Purkinje cell (primary cell): ENCODE results near the gene ST6GALNAC3. TPM values are rescaled to one million over a fixed set of nuclear protein-coding genes. Genes with fewer than 3 reads are reported as not detected.

ENCODE experiments used
- polyA plus RNA-seq: library from polyadenylated mRNA; unstranded; fragments of >200 nt; fragmentation: Nextera tagmentation; gene quantifications from 2 replicates; pipeline ENCODE4 v1.2.1, GENCODE V29; 2014

ST6GALNAC3 gene
- polyA plus RNA-seq: 2.8 and 11.5 TPM in 2 replicates

GRCh38 chr1:76074321-76075187 is at the start of gene ST6GALNAC3:
Gene ST6GALNAC3, plus strand, starts transcription at chr1:76074746.

Other genes starting within 250 kb of the ST6GALNAC3 start
- gene ASB17, start 142.3 kb upstream of the ST6GALNAC3 start, polyA plus RNA-seq: 0.36 TPM in 1 of 2 replicates, not detected in the other